Fibroblast of gingiva (primary cell): ENCODE measurements around the gene BCAP31.
A peak's percentile ranks its signal among the peaks of the same experiment; 100 is the strongest.

Experiments
- DNase-seq: peaks from one replicate; pipeline ENCODE4 v3.0.0-alpha.2; 2011; ENCODE audit warnings: low read depth

The BCAP31 gene

DNA sequence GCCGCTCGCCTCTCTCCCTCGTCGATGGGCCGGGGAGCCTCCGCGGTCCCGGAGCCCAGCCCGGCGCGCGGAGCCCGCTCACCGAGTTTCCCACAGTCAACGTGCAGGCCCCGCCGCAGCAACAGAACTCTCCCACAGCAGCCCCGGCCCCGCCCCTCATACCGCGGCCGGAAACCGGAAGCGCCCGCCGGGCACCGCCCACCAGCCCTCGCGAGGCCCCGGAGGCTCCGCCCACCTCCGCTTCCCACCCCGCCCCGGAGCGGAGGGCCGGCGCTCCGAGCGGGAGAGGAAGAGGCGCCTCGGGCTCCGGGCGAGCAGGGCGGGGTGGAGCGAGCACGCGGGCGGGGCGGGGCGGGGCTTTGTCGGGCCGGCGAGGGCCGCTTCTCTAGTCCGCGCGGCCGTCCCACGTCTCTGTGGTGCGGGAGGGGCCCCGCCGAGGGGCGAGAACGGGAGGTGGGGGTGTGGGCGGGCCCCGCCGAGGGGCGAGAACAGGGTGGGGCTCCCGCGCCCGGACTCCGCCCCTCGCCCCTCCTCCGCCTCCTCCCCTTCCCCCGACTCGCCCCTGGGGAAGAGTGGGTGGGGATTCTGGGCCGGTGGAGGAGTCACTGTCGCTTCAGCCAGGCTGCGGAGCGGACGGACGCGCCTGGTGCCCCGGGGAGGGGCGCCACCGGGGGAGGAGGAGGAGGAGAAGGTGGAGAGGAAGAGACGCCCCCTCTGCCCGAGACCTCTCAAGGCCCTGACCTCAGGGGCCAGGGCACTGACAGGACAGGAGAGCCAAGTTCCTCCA lies at the start of gene BCAP31, which contains the start of gene ABCD1:
BCAP31 (minus strand) TSS at position 136 of the 787 bp plus-strand sequence. CDS start 1,143 bp downstream, outside the sequence.
ABCD1 (plus strand) TSS at position 605 of the 787 bp plus-strand sequence. CDS start 411 bp downstream, outside the sequence.
- peak; percentile 89 for DNase-seq

DNA sequence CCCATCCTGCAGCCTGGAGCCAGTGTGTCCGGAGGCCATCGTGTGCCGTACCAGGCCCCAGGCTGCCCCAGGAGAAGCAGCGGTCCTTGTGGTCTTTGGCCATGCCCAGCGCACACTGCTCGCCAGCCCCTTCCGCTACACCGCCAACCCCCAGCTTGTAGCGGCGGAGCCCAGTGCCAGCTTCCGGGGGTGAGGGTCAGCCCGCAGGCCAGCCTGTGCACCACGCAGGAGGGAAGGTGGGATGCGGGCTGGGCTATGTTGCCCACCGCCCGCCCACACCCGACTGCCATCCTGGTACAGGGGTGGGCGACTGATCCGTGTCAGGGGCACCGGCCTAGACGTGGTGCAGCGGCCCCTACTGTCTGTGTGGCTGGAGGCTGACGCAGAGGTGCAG lies 49.0 kb upstream of the BCAP31 start:
- no peak for DNase-seq

DNA sequence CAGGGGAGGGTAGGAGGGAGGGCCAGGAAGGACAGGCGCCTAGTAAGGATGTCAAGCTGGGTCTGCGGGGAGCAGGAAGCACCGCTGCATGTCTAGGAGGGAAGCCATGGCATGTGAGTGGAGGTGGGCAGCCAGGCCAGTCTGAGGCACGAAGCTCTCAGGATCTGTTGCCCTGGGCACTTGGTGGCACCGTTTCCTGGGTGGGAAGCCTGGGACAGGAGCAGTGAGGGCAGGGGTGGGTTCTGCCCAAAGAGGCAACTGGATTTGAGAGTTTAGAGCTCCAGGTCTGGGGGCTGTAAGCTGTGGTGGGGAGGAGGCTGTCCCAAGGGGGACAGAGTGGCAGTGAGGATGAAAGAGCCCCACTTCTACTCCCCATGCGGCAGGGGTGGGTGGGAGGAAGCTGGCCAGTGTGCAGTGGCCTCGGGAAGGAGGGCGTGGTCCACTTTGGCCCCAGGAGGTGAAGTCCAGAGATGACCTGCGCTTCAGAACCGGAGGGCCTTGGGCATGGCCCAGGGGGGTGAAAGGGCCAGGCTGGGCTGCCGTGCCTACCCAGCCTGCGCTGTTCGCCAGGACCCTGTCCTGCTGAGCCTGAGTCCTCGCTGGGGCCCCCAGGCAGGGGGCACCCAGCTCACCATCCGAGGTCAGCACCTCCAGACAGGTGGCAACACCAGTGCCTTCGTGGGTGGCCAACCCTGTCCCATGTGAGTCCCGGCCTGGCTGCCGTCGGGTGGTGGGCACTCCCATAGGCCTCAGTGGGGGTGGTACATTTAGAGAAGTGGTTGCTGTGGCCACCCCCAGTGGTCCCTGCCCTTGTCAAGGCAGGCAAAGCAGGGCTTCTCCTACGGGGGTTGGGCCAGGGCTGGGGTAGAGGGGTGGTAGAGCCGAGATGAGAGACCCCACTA lies 48.4 kb upstream of the BCAP31 start:
- no peak for DNase-seq

DNA sequence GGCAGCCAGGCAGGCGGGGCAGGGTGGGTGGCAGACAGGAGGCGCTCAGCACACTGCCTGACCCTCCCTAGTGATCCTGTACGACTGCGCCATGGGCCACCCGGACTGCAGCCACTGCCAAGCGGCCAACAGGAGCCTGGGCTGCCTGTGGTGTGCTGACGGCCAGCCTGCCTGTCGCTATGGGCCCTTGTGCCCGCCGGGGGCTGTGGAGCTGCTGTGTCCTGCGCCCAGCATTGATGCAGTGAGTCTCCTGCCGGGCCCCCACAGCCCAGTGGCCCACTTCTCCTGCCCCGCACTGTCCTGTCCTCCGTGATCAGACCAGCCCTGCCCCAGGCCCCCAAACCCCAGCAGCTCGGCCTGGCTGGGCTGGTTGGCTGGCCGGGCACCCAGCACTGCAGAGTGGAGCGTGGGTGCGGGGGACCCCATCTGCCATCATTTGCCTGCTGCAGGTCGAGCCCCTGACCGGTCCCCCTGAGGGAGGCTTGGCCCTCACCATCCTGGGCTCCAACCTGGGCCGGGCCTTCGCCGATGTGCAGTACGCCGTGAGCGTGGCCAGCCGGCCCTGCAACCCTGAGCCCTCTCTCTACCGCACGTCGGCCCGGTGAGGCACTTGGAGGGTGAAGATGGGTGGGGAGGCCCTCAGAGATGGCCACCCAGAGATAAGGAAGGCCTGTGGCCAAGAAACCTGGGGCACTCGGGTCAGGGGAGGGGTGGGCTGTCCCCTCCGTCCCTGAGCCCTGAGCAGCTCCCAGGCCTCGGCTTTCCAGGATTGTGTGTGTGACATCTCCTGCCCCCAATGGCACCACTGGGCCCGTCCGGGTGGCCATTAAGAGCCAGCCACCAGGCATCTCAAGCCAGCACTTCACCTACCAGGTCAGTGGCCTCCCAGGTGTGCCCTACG lies 47.5 kb upstream of the BCAP31 start:
- no peak for DNase-seq

DNA sequence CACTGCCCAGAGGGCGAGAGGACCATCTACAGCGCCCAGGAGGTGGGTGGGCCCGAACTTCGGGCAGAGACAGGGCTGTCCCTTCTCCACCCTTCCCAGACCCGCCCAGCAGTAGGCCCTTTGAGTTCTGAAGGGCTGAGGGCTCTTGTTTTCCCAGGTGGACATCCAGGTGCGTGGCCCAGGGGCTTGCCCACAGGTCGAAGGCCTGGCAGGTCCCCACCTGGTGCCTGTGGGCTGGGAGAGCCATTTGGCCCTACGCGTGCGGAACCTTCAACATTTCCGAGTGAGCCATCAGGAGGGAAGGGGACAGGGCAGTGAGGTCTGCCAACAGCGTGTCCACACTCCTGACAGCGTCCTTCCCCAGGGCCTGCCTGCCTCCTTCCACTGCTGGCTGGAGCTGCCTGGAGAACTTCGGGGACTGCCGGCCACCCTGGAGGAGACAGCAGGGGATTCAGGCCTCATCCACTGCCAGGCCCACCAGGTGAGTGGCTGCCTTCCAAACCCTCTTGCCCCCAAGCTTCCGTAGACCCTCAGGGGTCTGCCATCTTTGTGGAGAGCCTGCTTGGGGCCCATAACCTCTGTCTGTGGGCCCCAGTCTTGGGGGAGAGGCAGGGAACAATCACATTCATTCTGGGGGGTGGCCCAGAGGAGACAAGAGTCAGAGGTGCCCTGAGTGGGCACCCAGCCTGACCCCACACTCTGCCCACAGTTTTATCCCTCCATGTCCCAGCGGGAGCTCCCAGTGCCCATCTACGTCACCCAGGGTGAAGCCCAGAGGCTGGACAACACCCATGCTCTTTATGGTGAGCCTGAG lies 46.6 kb upstream of the BCAP31 start:
- no peak for DNase-seq

DNA sequence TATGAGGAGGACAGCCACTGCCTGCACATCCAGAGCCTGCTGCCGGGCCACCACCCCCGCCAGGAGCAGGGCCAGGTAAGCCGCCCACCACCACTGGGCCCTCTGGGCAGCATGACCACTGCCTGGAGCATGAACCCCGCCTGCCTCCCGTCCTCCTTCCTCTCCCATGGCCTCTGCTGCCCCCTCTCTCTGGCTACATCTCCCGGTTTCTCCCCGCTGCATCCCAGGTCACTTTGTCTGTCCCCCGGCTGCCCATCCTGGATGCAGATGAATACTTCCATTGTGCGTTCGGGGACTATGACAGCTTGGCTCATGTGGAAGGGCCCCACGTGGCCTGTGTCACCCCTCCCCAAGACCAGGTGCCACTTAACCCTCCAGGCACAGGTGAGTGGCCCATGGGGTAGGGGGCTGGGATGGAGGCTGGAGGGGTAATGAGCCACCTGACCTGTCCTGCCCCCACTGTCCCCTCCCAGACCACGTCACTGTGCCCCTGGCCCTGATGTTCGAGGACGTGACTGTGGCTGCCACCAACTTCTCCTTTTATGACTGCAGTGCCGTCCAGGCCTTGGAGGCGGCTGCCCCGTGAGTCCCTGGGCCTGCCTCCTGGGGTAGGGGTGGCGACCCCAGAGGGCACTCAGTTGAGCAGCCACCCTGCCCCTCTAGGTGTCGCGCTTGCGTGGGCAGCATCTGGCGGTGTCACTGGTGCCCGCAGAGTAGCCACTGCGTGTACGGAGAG lies 45.8 kb upstream of the BCAP31 start:
- no peak for DNase-seq

DNA sequence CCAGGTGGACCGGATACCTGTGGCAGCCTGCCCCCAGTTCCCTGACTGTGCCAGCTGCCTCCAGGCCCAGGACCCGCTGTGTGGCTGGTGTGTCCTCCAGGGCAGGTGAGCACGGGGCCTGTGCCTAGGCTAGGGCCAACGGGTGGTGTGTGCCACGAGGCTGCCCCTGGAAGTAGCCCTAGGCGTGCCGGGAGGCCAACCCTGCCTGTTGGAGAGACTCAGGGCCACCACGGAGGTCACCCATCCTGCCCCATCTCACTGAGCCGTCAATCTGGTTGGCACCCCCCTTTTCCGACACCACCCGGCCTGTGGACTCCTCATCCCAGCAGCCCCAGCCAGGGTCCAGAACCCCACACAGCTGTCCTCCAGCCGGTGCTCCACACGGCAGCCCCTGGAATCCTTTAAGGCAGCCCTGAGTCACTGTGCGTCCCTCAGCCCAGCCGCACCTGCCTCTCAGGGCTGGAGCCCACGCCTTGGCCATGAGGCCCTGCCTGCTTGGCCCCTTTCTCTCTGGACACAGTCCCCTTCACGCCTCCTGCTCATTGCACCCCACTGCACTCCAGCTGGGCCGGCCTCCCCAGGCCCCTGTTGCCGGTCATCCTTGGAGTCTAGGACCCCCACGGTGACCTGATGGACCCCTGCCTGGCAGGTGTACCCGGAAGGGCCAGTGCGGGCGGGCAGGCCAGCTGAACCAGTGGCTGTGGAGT lies 45.1 kb upstream of the BCAP31 start:
- DNase-seq, result no peak

DNA sequence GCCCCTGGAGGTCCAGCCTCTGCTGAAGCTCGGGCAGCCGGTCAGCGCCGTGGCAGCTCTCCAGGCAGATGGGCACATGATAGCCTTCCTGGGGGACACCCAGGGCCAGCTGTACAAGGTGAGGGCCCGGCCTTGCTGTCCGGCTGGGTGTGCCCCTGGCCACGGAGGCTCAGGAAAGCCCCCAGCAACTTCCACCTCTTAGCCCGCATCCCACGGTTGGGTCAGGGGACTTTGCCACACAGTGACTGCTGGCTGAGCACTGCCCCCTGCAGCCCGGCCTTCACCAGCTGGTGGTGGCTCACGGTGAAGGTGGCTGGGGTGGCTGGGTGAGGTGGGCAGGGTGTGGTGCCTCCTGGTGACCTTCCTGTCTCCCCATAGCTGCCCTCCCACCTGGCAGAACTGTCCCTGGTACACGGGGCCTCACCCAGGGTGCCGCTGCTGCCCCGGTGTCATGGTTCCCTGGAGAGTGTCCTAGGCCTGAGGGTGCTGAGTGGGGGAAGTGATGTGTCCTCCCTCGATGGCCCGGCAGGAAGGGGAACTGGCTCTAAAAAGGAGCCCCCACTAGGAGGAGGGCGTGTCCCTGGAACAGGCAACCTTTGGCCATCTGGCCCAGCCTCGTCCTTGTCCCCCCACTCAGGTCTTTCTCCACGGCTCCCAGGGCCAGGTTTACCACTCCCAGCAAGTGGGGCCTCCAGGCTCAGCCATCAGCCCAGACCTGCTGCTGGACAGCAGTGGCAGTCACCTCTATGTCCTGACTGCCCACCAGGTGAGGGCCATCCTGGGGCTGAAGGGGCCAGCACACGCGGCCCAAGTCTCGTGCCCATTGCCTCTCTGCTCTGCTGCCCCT lies 44.3 kb upstream of the BCAP31 start:
- DNase-seq, result no peak

DNA sequence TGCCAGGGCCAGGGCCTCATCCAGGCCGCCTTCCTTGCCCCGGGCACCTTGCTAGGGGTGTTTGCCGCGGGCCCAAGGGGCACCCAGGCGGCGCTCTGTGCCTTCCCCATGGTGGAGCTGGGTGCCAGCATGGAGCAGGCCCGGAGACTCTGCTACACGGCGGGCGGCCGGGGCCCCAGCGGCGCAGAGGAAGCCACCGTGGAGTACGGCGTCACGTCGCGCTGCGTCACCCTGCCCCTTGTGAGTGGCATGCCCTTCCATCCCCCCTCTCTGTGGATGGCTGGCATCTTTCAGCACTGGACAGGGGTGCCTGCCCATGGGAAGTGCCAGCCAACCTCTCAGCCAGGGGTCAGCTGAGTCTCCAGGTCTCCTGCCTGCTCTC lies 43.5 kb upstream of the BCAP31 start:
- no peak for DNase-seq

DNA sequence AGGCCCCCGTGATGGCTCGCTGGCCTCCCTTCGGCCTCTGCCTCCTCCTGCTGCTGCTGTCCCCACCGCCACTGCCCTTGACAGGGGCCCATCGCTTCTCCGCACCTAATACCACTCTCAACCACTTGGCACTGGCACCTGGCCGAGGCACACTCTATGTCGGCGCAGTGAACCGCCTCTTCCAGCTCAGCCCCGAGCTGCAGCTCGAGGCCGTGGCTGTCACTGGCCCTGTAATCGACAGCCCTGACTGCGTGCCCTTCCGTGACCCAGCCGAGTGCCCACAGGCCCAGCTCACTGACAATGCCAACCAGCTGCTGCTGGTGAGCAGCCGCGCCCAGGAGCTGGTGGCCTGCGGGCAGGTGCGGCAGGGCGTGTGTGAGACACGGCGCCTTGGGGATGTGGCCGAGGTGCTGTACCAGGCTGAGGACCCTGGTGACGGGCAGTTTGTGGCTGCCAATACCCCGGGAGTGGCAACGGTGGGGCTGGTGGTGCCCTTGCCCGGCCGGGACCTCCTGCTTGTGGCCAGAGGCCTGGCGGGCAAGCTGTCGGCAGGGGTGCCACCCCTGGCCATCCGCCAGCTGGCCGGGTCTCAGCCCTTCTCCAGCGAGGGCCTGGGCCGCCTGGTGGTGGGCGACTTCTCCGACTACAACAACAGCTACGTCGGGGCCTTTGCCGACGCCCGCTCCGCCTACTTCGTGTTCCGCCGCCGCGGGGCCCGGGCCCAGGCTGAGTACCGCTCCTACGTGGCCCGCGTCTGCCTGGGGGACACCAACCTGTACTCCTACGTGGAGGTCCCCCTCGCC lies 42.9 kb upstream of the BCAP31 start:
- no peak for DNase-seq

DNA sequence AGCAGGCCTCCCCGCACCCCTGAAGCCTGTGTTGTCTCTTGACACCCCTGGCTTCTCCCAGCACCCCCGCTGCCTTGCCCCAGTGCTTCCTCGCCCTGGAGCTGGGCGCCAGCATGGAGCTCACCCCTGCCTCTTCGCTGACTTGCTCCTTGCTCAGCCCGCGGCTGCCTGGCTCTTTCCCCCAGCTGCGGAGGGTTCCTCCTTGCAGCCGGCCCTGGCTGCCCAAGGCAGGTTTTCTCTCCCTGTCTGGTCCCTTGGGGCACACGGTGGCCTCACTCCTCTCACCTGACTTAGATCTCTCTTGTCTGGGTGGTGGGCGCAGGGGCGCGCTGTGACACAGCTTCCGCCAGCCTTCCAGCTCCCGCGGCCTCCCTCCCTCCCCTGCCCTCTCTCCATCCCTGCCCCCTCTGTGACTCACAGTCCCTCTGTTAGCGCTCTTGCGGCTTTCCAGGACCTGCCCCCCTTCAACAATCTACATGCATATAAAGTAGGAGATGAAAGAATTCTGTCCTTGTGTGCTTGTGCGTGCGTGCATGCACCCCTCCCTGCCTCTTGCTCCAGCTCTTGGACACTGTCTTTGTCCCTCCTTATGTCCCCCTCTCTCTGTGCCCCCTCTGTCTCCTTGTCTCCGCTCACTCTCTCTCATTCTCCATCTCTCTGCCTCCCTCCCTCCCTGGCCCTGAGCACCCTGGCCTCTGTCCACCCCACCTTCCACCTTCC lies 42.1 kb upstream of the BCAP31 start:
- DNase-seq, result peak; percentile 36

DNA sequence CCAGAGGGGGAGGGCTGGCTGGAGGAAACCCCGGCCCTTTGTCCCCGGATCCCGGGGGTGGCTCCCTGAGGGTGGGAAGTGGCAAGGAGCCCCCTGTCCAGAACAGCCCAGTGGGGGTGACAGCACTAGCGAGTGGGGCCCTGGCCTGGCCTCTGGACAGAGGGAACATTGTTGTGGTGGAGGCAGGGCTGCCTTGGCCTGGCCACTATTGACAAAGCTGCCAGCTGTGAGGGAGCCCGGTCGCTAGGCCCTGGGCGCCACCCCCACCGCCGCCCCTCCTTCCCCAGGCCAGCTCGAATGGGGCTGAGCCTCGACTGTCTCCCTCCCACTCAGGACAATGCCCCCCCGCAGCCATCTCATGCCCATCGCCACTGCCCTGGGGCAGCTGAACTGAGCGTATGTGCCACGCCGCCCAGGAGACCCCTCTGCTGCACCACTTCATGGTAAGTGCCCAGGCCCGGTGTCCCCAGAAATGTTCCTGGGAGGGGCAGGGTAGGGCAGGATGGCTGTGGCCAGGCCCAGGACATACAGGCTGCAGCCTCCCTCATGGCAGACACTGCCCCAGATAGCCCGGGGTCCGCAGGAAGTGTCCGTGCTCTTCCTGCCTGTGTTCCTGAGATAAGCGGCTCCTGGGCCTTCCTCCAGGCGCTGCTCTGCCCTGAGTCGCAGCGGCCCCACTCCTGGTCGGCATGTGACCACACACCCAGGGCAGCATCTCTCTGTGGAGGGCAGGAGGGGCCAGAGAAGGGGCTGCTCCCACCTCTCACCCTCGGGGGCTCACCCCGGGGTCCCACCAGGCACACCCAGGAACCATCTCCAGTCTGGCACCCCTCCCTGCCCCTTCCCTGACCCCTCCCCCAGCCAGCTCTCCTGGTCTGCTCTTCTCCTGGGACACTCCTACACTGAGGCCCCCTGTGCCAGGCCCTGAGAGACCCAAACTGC lies 41.2 kb upstream of the BCAP31 start:
- DNase-seq, result no peak

DNA sequence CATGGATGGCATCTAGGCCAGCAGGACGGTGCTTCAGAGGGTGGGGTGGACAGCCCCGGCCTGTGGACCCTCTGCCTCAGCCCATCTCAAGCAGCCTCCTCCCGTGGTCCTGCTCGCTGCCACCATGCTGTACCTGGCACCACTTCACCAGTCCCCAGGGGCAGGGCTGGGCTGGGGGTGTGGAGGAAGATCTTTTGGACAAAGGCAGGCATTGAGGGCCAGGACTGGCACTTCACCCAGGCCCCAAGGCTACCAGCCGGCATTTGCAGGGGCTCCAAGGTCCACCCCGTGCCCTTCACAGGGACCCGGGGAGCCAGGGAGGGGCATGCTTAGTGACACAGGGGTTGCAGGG lies 40.6 kb upstream of the BCAP31 start:
- DNase-seq, result no peak

DNA sequence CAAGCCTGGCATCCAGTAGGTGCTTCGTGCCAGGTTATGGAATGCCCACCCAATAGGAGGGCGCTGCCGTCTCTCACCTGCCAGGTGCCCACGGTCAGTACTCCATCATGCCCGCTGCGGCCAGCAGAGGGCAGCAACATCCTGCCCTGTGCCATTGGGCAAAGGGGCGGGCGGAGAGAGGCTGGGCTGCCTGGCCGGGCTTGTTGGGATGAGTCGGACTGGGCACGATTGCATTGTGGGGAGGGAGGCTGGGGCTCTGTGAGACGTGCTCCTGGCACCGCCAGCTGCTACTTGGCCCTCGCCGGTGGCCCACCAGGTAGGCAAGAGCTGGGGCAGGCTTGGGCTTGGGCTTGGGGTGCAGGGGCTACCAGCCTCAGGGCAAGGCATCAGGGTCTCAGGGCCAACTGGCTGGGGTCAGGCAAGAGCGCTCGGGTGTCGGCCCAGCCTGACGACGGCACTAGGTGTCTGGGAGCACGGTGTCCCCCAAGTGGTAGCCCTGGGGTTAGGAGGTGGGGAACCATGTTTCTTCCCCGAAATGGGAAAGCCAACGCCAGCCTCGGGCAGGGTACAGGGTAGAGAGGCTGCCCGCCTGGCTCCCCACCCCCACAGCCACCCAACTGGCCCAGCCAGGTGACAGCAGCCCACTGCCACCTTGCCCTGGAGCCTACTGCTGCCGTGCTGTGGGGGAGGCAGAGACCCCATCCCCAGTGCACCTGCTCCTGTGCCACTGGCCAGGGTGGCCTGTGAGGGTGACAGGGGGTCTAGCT lies 40.0 kb upstream of the BCAP31 start, which contains the start of gene PLXNB3:
PLXNB3 (plus strand) TSS at position 261 of the 767 bp plus-strand sequence. CDS start 1,287 bp downstream, outside the sequence.
- peak; percentile 56 for DNase-seq

DNA sequence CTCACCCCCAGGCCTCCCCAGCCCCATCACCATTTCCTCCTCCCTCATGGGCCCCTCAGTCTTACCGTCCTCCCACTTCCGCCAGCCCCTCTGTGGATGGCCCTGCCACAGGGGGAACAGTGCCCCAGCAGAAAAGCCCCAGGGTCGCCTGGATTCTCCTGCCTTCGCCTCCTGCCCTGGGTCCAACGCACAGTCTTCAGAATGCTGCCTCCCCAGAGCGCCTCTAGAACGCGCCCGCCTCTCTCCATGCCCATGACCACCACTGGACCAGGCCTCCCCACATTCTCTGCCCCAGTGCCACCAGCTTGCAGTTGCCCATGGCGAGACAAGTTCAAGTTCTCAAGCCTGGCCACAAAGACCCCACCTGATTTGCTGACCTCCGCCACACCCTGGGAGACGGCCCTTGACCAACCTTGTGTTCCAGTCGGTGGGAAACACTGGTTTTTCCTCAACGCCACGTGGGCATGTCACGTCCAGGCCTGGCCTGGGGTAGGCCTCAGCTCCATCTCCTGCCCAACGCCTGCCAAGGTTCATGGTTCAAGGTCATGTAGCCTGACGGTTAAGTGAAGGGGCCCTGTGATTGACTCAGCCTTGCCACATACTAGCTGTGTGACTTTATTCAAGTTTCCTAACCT lies 39.2 kb upstream of the BCAP31 start:
- DNase-seq, result no peak
